ENCODE measurements around the gene STARD9.
"Not testable (repeated sequence)": the region's sequence is repeated elsewhere in the genome, so short reads cannot be mapped to it uniquely, and the experiment has no call there.

The STARD9 gene

GRCh38 chr15:42761813-42762212 is 186.4 kb downstream of the STARD9 start:
- H3K4me3 ChIP-seq (ENCODE audit: low read length in 2 of 2); H3K9me3 ChIP-seq (ENCODE audit: control insufficient read depth in 2 of 2, low read length in 2 of 2): not testable (repeated sequence)

GRCh38 chr15:42764154-42764731 is 188.8 kb downstream of the STARD9 start:
- H3K36me3 ChIP-seq (ENCODE audit: control insufficient read depth in 2 of 2, insufficient read depth in 2 of 2, low read length in 2 of 2); H3K4me1 ChIP-seq (ENCODE audit: control insufficient read depth, insufficient read depth, low read length); H3K9me3 ChIP-seq (ENCODE audit: control insufficient read depth in 2 of 2, low read length in 2 of 2); H3K4me3 ChIP-seq (ENCODE audit: low read length in 2 of 2); H3K27me3 ChIP-seq (ENCODE audit: control insufficient read depth in 1 of 2, insufficient read depth in 2 of 2, low read length in 2 of 2); H3K27ac ChIP-seq (ENCODE audit: low read length); H3K9ac ChIP-seq (ENCODE audit: low read length in 2 of 2): not testable (repeated sequence)

More at GRCh38 chr15:42761813-42762212, 186.4 kb downstream of the STARD9 start:
- not testable (repeated sequence) for H3K27ac ChIP-seq (ENCODE audit: low read length); H3K9ac ChIP-seq (ENCODE audit: low read length in 2 of 2); H3K4me1 ChIP-seq (ENCODE audit: control insufficient read depth, insufficient read depth, low read length); H3K27me3 ChIP-seq (ENCODE audit: control insufficient read depth in 1 of 2, insufficient read depth in 2 of 2, low read length in 2 of 2); H3K36me3 ChIP-seq (ENCODE audit: control insufficient read depth in 2 of 2, insufficient read depth in 2 of 2, low read length in 2 of 2)

- H3K36me3 ChIP-seq (ENCODE audit: control insufficient read depth in 2 of 2, insufficient read depth in 2 of 2, low read length in 2 of 2); H3K4me3 ChIP-seq (ENCODE audit: low read length in 2 of 2); H3K27ac ChIP-seq (ENCODE audit: low read length); H3K4me1 ChIP-seq (ENCODE audit: control insufficient read depth, insufficient read depth, low read length); H3K9ac ChIP-seq (ENCODE audit: low read length in 2 of 2); H3K9me3 ChIP-seq (ENCODE audit: control insufficient read depth in 2 of 2, low read length in 2 of 2); H3K27me3 ChIP-seq (ENCODE audit: control insufficient read depth in 1 of 2, insufficient read depth in 2 of 2, low read length in 2 of 2): not testable (repeated sequence)
These were observed 190.7 kb downstream of the STARD9 start for GRCh38 chr15:42766109-42766508.
